ENCODE data around the gene HSPA1B.

GRCh38 chr6:31859923-31860322 lies 32.4 kb downstream of the HSPA1B start:
- TF ChIP-seq POLR2A (IDR thresholded peaks at IDR 0.05) (no peak), CTCF (IDR thresholded peaks at IDR 0.05) (no peak)

Measured in right lobe of liver (tissue), 4 donors.